HUES6 (cell line): Measurements from ENCODE around the gene ALDH7A1.

Source experiments
- H3K27ac ChIP-seq: 2 replicates; pipeline ENCODE4 v1.7.0; 2013; ENCODE audit warnings: low read depth, mild to moderate bottlenecking, low read length, inconsistent platforms
- H3K27me3 ChIP-seq: 2 replicates; pipeline ENCODE4 v1.6.1; 2013; ENCODE audit warnings: low read length; ENCODE audit not compliant: control insufficient read depth, insufficient read depth
- H3K36me3 ChIP-seq: 2 replicates; pipeline ENCODE4 v1.6.1; 2013; ENCODE audit warnings: low read length; ENCODE audit not compliant: control insufficient read depth, insufficient read depth
- H3K4me1 ChIP-seq: 2 replicates; pipeline ENCODE4 v1.6.1; 2013; ENCODE audit warnings: low read length; ENCODE audit not compliant: control insufficient read depth, insufficient read depth
- H3K4me3 ChIP-seq: 2 replicates; pipeline ENCODE4 v1.5.1; 2013; ENCODE audit warnings: low read depth, low read length
- H3K9ac ChIP-seq: one replicate; pipeline ENCODE4 v1.6.1; 2013; ENCODE audit warnings: mild to moderate bottlenecking, low read length
- H3K9me3 ChIP-seq: 2 replicates; pipeline ENCODE4 v1.6.1; 2013; ENCODE audit warnings: low read depth, low read length; ENCODE audit not compliant: control insufficient read depth, insufficient read depth

ALDH7A1 gene

DNA sequence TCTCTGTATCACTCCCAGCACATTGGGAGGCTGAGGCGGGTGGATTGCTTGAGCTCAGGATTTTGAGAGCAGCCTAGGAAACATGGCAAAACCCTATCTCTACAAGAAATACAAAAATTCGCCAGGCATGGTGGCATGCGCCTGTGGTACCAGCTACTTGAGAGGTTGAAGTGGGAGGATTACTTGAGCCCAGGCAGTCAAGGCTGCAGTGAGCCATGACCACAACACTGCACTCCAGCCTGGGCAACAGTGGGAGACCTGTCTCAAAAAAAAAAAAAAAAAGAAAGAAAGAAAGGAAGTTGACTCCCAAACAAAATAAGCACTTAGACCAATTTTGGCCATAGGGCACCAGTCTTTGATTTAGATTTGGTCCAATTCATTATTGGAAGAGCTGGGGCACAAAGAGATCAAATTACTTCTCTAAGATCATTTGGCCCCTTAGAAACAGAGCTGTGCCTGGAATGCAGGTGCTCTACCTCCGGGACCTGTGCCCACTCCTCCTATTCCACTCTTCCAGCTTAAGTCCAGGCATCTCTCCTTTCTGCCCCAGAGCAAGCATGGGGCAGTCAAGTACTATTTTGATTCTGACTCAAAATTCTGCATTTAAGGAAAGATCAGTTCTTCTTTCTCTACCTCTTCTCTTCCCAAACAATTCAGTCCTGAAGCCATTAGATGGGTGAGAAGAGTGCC is 59.0 kb downstream of the ALDH7A1 start:
- no peak overlapping the region for H3K4me3 ChIP-seq
- H3K27me3 ChIP-seq = no peaks in the 10 kb centered on the region
- H3K27ac ChIP-seq = no peak overlapping the region
- H3K9me3 ChIP-seq = 0 out of 2 replicates have a peak, but pooled peaks cover 3% of the 10 kb centered on the region
- no peaks in the 10 kb centered on the region for H3K36me3 ChIP-seq
- no peak overlapping the region for H3K9ac ChIP-seq
- H3K4me1 ChIP-seq = peaks cover 2% of the 10 kb centered on the region; the same call in 1 of the 2 replicates

DNA sequence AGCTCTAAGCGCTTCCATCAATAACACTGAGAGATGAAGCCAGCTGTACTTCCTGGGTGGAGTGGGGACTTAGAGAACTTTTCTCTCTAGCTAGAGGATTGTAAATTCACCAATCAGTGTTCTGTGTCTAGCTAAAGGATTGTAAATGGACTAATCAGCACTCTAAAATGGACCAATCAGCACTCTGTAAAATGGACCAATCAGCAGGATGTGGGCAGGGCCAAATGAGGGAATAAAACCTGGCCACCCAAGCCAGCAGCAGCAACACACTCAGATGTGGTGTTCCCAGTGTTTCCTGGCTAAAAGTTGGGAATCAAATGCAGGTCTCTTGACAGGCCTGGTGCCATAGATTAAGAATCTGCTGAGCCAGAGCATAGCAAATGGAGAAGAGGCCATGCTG is 60.5 kb downstream of the ALDH7A1 start:
- Histone ChIP-seq H3K4me1 (peaks cover 2% of the 10 kb centered on the region; the same call in 1 of the 2 replicates), H3K4me3 (no peak overlapping the region), H3K27ac (no peak overlapping the region), H3K9me3 (0 out of 2 replicates have a peak, but pooled peaks cover 3% of the 10 kb centered on the region), H3K27me3 (no peaks in the 10 kb centered on the region), H3K9ac (no peak overlapping the region), H3K36me3 (no peaks in the 10 kb centered on the region)

DNA sequence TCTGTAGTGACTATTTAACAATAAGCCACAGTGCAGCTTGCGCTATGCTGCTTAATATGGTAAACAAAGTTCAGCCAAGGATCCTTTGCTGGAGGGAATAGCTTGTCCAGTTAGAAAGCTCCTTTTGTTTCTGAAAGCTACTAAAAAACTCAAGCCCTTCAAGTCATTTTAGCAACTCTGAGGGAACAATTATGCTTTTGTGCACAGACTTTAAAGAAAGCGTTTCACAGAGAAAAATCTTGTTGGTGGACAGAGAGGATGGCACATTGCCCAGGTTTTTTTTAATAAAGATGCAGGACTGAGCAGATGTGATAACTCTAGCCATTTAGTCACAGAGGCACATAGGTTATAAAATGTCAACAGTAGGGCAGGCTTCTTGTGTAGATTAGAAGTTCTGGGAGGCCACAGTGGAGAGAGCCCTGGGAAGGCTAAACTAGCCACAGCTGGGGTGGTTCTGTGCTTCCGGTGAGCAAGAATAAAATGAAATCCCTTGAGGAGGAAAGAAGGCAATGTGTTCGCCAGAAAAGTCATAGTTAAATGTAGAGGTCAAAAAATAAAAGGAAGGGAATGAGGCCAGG is 63.4 kb downstream of the ALDH7A1 start:
- no peak overlapping the region for H3K4me3 ChIP-seq
- no peaks in the 10 kb centered on the region for H3K36me3 ChIP-seq
- no peaks in the 10 kb centered on the region for H3K27me3 ChIP-seq
- no peak overlapping the region for H3K27ac ChIP-seq
- H3K9me3 ChIP-seq = 0 out of 2 replicates have a peak, but pooled peaks cover 3% of the 10 kb centered on the region
- no peaks in the 10 kb centered on the region for H3K4me1 ChIP-seq
- H3K9ac ChIP-seq = no peak overlapping the region

DNA sequence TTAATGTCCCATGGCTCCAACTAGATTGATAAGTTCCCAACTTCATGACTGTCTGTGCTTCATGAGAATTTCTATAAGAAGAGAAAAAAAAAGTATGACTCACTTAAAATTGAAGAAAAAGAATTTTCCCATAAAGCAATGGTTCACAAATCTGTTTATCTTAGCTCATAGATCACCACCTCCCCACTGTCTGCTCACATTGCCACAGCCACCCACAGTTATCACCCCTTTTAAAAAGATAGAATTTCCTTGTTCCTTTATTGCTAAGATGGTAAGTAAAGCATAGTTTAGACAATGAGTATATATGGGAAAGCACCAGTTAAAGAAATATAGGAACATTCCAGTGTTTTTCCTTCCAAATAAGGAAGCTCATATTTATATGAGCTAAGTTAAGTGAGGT is 67.1 kb downstream of the ALDH7A1 start:
- Histone ChIP-seq H3K9me3 (no peaks in the 10 kb centered on the region), H3K4me1 (no peaks in the 10 kb centered on the region), H3K36me3 (no peaks in the 10 kb centered on the region), H3K27me3 (no peaks in the 10 kb centered on the region), H3K4me3 (no peak overlapping the region), H3K27ac (no peak overlapping the region), H3K9ac (no peak overlapping the region)

DNA sequence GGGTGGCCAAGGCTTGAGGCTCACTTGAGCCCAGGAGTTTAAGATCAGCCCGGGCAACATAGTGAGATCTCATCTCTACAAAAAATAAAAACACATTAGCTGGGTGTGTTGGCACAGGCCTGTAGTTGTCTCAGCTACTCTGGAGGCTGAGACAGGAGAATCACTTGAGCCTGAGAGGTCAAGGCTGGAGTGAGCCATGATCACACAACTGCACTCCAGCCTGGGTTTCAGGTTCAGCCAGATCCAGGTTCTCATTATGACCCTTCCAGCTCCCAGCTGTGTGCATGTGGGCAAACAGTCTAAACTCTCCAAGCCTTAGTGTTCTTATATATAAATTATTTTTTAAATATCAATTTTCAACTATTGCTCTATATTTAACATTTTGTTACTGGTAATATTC is 67.9 kb downstream of the ALDH7A1 start:
- Histone ChIP-seq H3K27ac (no peak overlapping the region), H3K9me3 (no peaks in the 10 kb centered on the region), H3K9ac (no peak overlapping the region), H3K4me3 (no peak overlapping the region), H3K4me1 (no peaks in the 10 kb centered on the region), H3K36me3 (no peaks in the 10 kb centered on the region), H3K27me3 (no peaks in the 10 kb centered on the region)

DNA sequence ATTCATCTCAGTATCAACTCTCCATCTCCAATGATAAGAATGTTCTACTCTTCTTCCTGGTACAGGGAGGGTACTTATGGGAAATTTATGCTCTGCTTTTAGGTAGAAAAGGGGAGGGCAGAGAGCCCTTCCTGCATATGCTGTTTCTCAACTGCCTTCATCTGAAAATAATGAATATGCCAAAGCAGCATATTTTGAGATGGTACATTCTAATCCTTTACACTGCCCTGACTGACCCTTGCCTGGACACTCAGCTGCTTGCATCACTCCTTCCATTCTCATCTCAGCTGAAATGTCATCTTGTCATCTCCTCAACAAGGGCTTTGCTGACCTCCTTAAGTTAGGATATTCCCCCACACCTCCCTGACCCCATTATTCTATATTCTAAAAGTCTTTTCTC is 68.5 kb downstream of the ALDH7A1 start:
- no peaks in the 10 kb centered on the region for H3K9me3 ChIP-seq
- no peaks in the 10 kb centered on the region for H3K4me1 ChIP-seq
- no peak overlapping the region for H3K4me3 ChIP-seq
- no peak overlapping the region for H3K9ac ChIP-seq
- H3K36me3 ChIP-seq = no peaks in the 10 kb centered on the region
- H3K27ac ChIP-seq = no peak overlapping the region
- H3K27me3 ChIP-seq = no peaks in the 10 kb centered on the region

DNA sequence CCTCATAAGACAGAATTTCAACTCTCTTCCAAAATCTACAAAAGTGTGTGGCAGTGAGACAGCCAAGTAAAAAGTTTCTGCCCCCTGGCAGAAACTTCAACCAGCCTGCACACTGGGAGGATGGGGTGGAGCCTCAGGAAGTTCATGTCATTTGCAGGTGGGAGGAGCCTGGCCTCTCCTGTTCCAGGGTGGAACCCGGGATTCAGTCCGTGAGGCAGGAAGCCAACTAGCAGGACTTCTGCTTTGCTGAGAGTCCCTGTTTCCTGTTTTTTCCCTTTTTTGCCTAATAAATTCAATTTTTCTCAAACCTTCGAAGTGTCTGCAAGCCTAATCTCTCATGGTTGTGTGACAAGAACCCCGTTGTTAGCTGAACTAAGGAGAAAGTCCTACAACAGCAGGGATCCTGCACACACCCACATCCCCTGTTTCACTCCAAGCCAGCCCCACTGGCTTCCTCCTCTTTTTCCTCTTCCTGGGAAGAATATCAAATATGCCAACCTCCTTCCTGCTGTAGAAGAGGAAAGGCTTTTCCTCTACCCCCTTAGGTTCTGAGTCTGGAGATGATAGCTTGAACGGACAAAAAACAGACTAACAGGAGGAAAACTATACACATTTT is 69.3 kb downstream of the ALDH7A1 start:
- peak overlapping the region; percentile 32; the same call in 1 of the 2 replicates for H3K4me3 ChIP-seq
- H3K27me3 ChIP-seq = no peaks in the 10 kb centered on the region
- no peak overlapping the region for H3K27ac ChIP-seq
- H3K36me3 ChIP-seq = no peaks in the 10 kb centered on the region
- peak overlapping the region; percentile 16 for H3K9ac ChIP-seq
- no peaks in the 10 kb centered on the region for H3K9me3 ChIP-seq
- no peaks in the 10 kb centered on the region for H3K4me1 ChIP-seq

DNA sequence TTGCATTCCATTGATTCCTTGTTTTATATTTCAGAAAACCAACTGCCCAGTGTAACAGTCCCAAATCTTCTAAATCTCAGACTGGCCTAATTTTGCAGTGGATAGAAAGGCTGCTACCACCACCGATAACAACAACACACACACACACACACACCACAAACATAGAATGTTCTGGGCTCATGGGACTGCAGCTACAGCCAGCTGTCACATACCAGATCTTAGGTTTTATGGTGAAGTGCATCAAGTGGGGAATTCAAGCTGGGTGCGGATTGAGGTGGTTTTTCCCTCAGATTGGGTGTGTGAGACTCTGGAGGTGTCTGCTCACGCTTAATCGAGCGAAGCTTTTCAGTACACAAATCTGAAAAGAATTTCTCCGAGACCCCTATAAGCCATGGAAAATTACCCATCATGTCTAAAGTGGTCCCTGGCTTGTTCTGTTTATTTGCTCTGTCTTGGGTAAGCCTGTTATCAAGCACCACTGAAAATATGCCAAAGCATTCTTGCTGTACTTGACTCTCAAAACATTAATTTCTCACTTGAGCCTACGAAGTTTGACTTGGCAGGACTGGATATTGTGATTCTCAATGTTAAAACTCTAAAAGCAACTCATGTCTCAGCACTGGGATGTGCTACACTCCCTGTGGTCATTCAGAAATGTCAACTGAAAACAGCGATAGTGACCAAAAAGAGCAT is 71.1 kb downstream of the ALDH7A1 start:
- Histone ChIP-seq H3K27me3 (no peaks in the 10 kb centered on the region), H3K9ac (no peak overlapping the region), H3K27ac (no peak overlapping the region), H3K4me3 (no peak overlapping the region), H3K9me3 (no peaks in the 10 kb centered on the region), H3K36me3 (no peaks in the 10 kb centered on the region), H3K4me1 (peaks cover 7% of the 10 kb centered on the region)

DNA sequence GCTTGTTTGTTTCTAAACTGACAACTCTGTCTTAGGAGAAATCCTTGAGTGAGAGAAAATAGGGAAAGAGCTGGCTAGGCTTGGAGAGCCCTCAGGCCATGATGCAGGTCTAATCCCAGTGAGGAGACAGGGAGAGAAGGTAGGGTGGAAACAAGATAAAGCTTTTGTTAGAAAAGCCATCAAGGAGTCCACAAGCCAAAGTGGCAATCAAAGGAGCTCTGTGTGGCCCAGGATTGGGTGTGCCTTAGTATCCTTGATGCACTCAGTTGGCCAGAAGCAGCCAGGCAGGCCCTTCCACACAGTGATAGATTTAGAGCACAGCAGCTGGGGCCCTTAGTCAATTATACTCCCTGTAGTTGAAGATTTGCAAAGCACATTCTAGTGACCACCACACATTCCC is 73.9 kb downstream of the ALDH7A1 start:
- Histone ChIP-seq H3K9me3 (no peaks in the 10 kb centered on the region), H3K36me3 (no peaks in the 10 kb centered on the region), H3K4me1 (peaks cover 7% of the 10 kb centered on the region), H3K9ac (no peak overlapping the region), H3K4me3 (no peak overlapping the region), H3K27me3 (no peaks in the 10 kb centered on the region), H3K27ac (no peak overlapping the region)

DNA sequence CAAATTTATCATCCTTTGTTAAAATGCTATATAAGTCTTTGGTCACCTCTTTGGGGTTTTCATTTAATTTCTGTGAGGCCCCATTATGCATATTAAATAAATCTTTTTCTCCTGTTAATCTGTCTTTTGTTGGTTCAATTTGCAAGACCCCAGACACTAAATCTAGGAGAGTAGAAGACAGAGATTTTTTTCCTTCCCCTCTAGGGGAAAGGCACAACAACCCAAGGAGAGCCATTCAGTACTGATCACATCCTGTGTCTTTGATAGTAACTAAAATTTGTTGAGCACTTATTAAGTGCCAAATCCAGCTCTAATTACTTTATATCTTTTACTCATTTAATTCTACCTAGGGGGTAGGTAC is 74.4 kb downstream of the ALDH7A1 start:
- H3K4me1 ChIP-seq = peaks cover 7% of the 10 kb centered on the region
- H3K27ac ChIP-seq = no peak overlapping the region
- no peak overlapping the region for H3K9ac ChIP-seq
- H3K36me3 ChIP-seq = no peaks in the 10 kb centered on the region
- no peak overlapping the region for H3K4me3 ChIP-seq
- no peaks in the 10 kb centered on the region for H3K27me3 ChIP-seq
- no peaks in the 10 kb centered on the region for H3K9me3 ChIP-seq
